CD4-positive, alpha-beta T cell treated with Interferon gamma for 1 hour (primary cell): ENCODE measurements around the gene BCL7A.

ENCODE experiments used
- DNase-seq: peaks from one replicate; pipeline ENCODE4 v3.0.0-alpha.2; 2020

The BCL7A gene

DNA sequence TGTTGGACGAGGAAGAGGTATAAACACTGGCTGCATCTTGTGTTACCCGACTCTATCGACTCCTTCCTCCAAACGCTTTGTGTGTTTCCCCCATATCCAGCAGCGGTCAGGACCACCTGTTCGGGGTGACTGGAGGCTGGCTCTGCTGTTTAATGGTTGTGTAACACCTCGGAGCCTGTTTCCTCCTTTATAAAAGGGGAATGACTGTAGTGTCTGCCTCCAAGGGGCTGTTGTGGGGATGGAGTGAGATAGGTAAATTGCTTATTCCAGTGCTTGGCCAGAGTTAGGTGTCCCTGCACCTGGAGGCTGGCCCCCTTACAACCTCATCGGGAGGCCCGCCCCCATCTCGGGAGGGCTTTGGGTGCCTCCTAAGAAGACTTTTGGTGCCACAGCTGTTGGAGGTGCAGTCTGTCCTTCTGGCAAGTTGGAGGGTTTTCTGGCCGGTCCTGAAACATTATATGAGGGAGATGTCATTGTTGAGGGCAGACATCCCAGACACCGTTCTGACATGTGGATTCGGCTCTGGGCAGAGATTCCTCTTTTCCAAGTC lies 57.9 kb downstream of the BCL7A start:
- no peak for DNase-seq

DNA sequence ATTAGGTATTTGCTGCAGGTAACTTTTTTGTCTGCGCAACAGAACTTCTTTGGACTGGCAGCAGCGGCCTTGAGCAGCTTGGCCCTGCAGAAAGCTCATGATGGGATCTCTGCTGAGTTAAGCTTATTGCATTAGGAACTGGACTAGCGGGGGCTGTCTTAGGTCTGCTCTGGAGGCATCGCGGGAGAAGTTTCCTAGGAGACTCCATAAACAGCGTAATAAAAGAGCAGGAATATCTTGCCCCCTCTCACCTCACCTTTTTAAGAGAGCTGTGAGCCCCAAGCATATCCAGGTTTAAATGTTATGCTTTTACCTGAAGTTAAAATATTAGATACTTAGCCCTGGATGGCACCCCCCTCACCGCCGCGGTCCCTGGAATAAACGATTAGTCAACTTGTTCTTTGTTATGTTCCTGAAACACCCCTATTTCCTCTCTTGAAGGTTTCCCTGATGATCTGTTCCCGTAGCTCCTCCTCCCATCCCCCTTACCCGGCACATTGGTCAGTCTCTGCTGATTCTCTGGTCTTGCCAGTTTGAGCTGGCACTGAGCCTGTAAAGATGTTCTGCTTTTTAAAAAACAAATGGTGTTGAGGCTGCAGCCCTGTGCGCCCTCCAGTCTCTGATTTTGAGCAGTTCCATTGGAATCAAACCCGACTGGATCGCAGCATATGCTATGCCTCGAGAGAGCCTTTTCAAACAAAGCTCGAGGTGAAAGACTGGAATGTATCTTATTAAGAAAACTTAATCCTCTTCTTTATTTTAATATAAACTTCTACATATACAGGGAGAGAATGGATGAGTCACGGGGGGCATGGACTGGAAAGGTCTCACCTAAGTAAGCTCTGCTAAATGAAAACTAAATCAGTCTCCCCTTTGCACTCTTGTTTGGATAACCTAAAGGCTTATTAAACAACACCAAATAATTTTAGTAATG lies 58.7 kb downstream of the BCL7A start:
- peak; percentile 57 for DNase-seq

DNA sequence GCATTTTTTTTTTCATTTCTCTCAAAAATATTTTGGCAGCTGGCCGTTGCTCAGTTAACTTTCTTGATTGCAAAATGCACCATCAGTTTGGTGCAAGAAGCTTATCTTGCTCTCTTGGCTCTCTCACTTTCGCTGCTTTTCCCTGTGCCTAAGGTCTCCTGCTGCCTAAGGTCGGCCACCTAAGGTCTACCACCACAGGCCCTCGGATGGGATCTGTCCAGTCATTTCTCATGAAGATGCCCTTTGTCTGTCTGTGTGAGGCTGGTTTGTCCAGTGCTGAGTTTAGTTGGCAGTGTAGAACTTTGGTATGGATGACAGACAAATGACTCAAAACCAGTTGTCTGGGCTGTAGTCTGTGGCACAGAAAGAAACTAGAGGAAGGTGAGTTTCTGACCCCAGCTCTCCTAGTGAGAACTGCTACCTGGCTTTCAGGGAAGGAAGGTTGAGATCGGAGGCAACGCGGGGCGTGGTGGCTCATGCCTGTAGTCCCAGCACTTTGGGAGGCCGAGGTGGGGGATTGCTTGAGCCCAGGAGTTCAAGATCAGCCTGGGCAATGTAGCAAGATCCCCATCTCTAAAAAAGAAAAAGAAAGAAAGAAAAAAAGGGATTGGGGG lies 59.5 kb downstream of the BCL7A start:
- DNase-seq, result no peak

DNA sequence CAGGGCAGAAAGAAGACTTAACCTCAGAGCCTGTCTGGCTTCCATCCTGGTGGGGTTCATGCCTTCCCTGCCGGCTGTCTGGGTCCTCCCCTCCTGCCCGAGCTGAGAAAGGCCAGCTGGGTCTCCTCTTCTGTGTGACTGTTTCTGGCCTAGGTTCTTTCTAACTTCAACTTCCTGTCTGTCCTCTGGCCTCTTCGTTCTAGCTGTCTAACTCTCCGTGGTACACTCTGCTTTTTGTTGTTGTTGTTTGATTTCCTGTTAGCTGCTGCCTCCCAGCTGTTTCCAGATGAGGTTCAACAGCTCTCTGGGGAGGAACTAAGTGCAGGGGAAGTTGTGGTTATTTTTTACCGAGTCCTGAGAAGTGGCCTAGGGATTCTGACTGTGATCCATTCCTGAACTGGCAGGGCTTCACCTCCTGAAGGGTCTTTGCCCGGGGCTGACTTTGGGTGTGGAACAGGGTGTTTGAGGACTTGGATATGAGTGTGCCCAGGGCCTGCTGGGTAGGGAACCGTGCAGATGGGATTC lies 60.1 kb downstream of the BCL7A start:
- DNase-seq, result peak; percentile 31

DNA sequence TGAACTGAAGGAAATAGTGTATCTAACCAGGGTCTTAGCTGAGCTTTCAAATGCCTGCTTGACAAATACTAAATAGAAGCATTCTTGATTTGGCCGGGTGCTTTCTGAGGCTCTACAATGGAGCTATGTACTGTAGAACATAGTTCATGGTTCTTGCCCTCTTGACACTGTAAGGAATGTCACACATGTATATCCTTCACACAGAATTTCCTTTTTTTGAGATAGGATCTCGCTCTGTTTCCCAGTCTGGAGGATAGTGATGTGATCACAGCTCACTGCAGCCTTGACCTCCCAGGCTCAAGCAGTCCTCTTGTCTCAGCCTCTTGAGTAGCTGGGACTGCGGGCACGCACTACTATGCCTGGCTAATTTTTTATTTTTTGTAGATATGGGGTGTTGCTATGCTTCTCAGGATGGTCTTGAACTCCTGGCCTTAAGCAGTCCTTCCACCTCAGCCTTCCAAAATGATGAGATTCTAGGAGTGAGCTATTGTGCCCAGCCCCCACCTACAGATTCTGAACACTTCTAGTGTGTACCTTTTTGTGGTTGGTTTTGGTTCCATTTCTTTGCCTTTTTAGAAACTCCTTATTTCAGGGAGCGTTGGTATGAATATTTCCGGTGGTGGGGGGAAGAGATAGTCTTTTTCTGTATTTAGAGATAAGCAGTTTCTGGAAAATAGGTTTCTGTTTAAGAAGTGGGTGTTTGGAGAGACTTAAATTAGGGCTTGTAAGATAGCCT lies 61.1 kb downstream of the BCL7A start:
- DNase-seq, result no peak

DNA sequence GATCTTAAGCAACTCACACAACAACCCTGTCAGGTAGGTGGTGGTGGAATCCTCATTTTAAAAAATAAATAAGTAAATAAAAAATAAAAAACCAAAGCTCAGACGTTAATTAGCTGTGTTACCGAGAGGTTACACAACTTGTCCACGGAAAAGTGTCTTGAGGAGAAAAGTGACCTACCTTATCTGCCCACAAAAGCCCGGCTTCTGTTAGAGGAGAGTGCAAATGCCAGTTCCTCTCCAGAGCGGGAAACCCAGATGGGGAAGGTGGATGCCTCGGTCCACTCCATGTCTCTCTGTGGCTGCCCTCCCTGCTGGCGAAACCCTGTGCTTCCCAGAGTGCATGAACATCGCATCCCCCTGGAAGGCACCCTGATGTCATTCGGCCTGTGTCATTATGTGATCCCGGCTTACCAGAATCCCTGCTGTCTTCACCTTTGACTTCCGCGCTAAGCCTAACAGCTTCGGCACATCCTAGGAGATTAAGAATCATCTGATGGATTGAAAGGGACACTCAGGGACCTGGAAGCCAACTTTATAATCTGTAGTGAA lies 63.2 kb downstream of the BCL7A start:
- no peak for DNase-seq

DNA sequence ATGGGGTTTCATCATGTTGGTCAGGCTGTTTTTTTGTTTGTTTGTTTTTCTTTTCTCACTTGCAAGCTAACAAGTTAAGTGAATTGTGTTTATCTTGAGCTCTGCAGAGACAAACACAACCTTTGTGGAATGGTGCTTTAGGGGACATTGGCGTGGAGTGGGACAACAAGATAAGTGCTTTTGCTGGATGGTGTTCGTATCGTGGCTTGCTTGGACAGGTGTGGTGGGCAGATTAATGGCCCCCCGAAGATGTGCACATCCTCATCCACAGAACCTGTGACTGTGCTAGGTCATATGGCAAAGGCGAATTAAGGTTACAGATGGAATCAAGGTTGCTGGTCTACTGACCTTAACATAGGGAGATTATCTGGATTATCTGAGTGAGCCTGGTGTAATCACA lies 63.9 kb downstream of the BCL7A start:
- DNase-seq, result no peak

GRCh38 chr12:122086116-122086515 lies 64.4 kb downstream of the BCL7A start:
- DNase-seq, result no peak

- no peak for DNase-seq
These were observed 65.1 kb downstream of the BCL7A start for GRCh38 chr12:122086641-122087285.

DNA sequence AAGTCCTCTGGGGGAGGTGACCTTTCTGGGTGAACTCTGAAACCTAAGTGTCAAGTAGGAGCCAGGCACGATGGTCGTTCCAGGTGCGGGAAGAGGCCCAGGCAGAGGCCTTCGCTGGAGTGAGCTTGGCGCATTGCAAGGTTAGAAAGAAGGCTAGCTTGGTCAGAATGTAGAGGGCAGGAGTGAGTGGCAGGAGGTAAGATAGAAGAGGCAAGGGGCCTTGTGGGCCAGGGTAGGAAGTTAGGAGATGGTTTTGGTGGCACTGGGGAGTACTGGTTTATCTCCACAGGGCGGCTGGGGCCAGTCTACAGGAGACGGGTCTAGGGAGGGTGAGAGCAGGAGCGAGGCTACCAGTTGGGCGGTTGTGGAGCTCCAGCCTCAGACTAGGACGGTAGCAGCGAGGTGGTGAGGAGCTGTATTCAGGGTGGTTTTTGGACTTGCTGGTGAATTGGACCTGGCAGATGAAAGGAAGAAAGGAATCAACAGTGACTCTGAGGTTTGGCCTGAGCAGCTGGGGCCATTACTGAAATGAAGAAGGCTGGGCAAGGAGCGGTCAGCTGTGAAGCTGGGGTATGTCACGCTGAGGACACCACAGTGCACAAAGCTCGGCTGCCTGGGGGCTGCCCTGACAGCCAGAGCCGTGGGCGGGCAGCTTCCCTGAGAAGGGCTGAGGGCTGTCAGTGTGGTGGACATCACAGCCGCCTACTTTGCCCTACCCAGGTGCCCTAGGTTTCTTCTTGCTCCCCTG lies 65.9 kb downstream of the BCL7A start:
- no peak for DNase-seq

DNA sequence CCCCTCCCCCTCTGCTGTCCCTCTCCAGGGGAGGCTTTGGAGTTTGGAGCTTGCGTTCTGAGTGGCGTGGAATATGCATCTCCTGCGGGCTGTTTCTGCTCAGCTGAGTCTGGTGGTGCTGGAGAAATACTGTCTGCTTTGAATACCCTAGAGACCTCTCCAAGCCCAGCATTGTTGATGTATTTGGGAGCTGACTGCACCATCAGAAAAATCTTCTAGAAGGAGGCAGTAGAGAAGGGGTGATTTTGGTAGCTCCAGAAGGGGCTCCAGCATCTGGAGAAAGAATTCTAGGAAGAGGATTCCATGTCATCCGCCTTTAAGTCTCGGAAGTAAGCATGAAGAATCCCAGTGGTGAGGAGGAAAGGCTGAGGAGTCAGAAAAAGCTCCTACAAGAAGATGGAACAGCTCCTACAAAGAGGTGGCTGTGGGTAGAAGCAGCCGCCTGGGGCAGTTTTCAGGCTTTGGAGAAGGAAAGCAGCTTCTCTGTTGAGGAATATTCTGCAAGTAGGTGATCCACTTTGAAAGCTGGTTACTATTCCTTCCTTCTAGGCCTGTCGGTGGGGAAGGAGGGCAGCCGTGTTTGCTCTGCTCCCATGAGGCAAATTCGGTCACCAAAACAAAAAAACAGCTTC lies 66.6 kb downstream of the BCL7A start:
- no peak for DNase-seq

- DNase-seq, result no peak
These were observed 67.4 kb downstream of the BCL7A start for GRCh38 chr12:122089077-122089476.

GRCh38 chr12:122090759-122091515 lies 69.3 kb downstream of the BCL7A start:
- DNase-seq, result no peak

GRCh38 chr12:122093098-122093883 lies 71.6 kb downstream of the BCL7A start:
- DNase-seq, result no peak

DNA sequence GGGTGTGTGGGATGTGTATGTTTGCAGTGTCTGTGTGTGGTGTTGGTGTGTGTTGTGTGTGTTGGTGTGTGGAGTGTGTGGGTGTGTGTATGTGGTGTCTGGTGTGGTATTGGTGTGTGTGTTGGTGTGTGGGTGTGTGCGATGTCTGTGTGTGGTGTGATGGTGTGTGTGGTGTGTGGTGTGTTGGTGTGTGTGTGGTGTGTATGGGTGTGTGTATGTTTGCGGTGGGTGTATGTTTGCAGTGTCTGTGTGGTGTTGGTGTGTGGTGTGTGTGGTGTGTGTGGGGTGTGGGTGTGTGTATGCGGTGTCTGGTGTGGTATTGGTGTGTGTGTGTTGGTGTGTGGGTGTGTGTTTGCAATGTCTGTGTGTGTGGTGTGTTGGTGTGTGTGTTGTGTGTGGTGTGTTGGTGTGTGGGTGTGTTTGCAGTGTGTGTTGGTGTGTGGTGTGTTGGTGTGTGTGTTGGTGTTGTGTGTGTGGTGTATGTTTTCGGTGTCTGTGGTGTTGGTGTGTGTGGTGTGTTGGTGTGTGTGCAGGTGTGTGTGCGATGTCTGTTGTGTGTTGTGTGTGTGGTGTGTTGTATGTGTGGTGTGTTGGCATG lies 72.6 kb downstream of the BCL7A start:
- DNase-seq, result no peak

DNA sequence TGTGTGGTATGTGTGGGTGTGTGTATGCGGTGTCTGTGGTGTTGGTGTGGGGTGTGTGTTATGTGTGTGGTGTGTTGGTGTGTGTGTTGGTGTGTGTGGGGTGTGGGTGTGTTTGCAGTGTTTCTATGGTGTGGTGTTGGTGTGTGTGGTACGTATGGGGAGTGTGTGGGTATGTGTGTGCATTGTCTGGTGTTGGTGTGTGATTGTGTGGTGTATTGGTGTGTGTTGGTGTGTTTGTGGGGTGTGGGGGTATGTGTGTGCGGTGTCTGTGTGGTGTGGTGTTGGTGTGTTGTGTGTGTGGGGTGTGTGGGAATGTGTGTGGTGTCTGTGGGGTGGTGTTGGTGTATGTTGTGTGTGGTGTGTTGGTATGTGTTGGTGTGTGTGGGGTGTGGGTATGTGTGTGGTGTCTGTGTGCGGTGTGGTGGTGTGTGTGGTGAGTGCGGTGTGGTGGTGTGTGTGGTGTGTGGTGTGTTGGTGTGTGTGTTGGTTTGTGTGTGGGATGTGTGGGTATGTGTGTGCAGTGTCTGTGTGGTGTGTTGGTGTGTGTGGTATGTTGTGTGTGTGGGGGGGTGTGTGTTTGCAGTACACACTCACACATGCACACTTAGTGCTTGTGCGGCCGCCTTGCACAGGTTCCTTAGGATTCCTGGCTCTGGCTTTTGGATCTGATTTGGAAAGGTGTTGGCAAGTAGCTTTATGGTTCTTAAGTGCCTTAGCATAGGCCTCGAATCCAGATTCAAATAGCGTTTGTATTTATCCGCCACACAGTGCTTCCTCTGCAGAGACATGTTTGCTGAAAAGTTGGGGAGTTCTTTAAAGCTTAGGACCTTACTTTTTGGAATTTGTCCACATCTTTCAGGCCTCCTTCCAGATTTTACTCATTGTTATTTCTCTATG lies 73.3 kb downstream of the BCL7A start:
- DNase-seq, result no peak

GRCh38 chr12:122096014-122096413 lies 74.3 kb downstream of the BCL7A start:
- no peak for DNase-seq

GRCh38 chr12:122096591-122097149 lies 75.0 kb downstream of the BCL7A start:
- no peak for DNase-seq
